ENCODE data around the gene NPL.

DNA sequence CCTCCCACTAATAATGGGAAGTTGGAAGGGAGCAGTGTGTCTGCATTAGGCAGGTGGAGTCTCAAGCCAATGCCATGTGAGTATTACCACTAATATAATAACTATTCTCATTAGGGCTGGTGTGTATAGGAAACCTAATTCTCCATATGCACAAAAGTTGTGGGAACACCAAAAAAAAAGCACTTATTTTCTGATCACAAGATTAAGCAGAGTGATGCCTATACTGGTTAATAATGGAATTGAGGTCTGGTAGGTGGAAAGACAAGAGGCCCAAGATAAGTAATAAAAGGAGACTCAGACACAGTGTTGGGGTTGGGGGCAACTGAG is 7.0 kb upstream of the NPL start:
- TF ChIP-seq, protein P1, sequence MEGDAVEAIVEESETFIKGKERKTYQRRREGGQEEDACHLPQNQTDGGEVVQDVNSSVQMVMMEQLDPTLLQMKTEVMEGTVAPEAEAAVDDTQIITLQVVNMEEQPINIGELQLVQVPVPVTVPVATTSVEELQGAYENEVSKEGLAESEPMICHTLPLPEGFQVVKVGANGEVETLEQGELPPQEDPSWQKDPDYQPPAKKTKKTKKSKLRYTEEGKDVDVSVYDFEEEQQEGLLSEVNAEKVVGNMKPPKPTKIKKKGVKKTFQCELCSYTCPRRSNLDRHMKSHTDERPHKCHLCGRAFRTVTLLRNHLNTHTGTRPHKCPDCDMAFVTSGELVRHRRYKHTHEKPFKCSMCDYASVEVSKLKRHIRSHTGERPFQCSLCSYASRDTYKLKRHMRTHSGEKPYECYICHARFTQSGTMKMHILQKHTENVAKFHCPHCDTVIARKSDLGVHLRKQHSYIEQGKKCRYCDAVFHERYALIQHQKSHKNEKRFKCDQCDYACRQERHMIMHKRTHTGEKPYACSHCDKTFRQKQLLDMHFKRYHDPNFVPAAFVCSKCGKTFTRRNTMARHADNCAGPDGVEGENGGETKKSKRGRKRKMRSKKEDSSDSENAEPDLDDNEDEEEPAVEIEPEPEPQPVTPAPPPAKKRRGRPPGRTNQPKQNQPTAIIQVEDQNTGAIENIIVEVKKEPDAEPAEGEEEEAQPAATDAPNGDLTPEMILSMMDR (conservative IDR thresholded peaks at IDR 0.05) = peak; percentile 54
- TF ChIP-seq ZFX (IDR thresholded peaks at IDR 0.05) = no peak
